ENCODE results near the gene SLBP. TPM values are rescaled to one million over a fixed set of nuclear protein-coding genes. Genes with fewer than 3 reads are reported as not detected.
A peak's percentile ranks its signal among the peaks of the same experiment; 100 is the strongest.

SLBP gene
- total RNA-seq, 1 donor from 2014 or later: 40.2 TPM

DNA sequence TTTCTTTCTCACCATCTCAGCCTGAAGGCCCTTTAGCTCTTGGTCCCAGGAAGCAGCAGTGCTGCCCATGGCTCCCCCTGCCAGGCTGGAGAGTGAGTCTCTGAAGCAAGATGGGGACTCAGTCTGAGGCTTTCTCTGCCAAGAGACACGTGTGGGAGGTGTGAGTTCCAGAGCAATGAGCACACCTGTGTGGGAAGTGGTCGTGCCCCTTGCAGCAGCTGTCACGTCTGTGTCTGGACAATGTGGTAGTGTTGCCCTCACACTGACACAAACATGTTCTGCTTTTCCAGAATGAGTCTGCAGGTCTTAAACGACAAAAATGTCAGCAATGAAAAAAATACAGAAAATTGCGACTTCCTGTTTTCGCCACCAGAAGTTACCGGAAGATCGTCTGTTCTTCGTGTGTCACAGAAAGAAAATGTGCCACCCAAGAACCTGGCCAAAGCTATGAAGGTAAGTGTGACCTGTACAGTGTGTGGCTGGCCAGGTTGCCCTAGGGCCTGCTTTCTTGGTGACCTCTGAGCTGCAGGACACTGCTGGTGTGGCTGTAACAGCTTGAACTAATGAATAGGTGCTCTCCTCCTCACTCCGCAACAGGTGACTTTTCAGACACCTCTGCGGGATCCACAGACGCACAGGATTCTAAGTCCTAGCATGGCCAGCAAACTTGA lies 11.1 kb upstream of the SLBP start:
- TF ChIP-seq, protein P1, sequence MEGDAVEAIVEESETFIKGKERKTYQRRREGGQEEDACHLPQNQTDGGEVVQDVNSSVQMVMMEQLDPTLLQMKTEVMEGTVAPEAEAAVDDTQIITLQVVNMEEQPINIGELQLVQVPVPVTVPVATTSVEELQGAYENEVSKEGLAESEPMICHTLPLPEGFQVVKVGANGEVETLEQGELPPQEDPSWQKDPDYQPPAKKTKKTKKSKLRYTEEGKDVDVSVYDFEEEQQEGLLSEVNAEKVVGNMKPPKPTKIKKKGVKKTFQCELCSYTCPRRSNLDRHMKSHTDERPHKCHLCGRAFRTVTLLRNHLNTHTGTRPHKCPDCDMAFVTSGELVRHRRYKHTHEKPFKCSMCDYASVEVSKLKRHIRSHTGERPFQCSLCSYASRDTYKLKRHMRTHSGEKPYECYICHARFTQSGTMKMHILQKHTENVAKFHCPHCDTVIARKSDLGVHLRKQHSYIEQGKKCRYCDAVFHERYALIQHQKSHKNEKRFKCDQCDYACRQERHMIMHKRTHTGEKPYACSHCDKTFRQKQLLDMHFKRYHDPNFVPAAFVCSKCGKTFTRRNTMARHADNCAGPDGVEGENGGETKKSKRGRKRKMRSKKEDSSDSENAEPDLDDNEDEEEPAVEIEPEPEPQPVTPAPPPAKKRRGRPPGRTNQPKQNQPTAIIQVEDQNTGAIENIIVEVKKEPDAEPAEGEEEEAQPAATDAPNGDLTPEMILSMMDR (conservative IDR thresholded peaks at IDR 0.05): no peak
- Mint-ChIP-seq H3K27ac (peak overlapping the region; percentile 83), H3K4me1 (ENCODE audit: unreplicated experiment) (peaks cover 9% of the 10 kb centered on the region), H3K4me3 (peak overlapping the region; percentile 92), H3K9me3 (no peaks in the 10 kb centered on the region), H3K36me3 (peaks cover 5% of the 10 kb centered on the region), H3K27me3 (no peaks in the 10 kb centered on the region)
- DNase-seq (ENCODE audit: extremely low spot score, unreplicated experiment): no peak

DNA sequence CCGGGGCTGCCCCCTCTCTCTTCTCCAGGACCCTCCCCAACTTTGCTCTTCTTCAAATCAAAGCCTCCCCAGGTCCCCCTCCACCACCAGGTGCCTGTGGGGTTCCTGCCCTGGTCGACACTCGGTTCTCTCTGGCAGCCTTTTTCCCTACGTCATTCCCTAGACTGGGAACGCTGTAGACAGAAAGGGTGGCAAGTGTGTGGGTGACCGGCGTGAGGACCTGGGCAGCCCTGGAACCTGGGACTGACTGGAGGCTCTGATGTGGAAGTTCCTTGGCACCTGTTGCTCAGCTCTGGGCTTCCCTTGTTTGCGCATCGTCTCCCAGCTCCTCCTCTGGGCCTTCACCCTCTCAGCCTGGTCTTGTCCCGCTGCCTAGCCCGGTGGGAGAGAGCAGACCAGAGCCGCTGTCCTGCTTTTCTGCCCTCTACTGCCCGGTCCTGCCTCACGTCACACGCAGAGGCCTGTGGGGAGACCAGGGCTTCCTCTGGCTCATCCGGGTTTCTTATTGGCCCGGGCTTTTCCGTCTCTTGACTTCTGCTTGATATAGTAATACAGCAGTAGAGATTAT lies 10.5 kb upstream of the SLBP start:
- Mint-ChIP-seq H3K4me1 (ENCODE audit: unreplicated experiment) (peaks cover 9% of the 10 kb centered on the region), H3K9me3 (no peaks in the 10 kb centered on the region), H3K27ac (peak overlapping the region; percentile 83), H3K4me3 (peak overlapping the region; percentile 92), H3K36me3 (peaks cover 5% of the 10 kb centered on the region), H3K27me3 (no peaks in the 10 kb centered on the region)
- no peak for DNase-seq (ENCODE audit: extremely low spot score, unreplicated experiment)
- TF ChIP-seq, protein P1 (conservative IDR thresholded peaks at IDR 0.05): no peak

DNA sequence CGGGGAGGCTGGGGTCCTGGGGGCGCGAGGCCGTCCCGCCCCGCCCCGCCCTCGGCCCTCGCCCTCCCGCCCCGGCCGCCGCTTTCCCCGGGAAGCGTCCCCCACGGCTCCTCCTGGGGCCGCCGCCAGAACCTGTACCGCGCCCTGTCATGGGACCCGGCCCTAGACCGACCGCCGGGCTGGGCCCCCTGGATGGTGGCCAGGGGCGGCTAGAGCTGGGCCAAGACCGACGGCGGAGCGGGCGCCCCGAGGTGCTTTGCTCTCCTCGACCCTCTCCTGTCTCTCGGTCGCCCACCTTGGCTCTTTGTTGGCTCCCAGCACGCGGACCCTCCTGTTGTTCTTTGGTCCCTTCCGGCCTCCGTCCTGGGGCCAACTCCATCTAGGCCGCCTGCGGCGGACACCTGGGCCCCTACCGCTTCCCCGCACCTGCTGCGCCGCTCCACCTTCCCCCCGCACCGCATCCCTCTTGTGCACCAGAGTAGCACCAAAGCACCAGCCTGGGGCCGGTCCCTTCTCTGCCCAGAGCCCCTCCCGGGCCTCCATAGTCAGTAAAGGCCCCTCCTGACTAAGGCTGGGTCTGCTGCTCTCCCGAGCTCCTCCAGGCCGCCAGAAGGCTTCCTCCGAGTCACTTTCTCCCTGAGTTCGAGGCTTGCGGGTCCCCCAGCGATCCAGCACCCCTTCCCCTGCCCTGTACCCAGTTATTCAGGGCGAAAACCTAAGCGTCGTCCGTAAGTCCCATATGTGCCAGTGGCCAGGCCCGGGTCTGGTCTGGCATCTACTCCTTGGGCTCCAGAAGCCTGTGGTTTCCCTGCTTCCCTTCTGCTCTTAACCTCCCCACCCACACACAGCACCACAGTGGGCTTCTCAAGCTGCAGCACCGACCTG lies 9.8 kb upstream of the SLBP start:
- TF ChIP-seq, protein P1 (conservative IDR thresholded peaks at IDR 0.05): no peak
- DNase-seq (ENCODE audit: extremely low spot score, unreplicated experiment): no peak
- Mint-ChIP-seq H3K36me3 (peaks cover 5% of the 10 kb centered on the region), H3K27me3 (no peaks in the 10 kb centered on the region), H3K27ac (peak overlapping the region; percentile 83), H3K4me3 (peak overlapping the region; percentile 92), H3K9me3 (no peaks in the 10 kb centered on the region), H3K4me1 (ENCODE audit: unreplicated experiment) (peaks cover 9% of the 10 kb centered on the region)

DNA sequence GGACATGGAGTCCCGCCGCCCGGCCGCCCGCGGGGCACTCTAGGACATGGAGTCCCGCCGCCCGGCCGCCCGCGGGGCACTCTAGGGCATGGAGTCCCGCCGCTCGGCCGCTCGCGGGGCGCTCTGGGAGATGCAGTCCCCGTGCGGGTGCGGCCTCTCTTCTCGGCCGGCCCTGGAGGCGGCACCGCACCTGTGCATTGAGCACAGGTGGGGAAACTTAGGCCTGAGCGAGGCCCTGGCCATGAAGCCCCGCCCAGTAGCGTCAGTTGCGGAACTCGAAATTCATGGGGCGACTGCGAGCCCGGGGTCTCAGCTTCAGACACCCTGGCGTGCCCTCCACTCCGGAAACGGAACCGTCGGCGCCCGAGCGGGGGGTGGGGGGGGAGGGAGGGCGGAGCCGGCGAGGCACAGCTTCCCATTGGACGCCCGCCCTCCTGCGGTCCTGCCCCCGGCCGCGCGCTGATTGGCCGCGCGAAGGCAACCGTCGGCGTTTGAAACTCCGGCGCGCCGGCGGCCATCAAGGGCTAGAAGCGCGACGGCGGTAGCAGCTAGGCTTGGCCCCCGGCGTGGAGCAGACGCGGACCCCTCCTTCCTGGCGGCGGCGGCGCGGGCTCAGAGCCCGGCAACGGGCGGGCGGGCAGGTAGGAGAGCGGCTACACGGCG lies 9.0 kb upstream of the SLBP start, which contains the start of the genes TACC3 and TMEM129:
TSS of gene TACC3 (plus strand) at position 519 of the 663 bp plus-strand sequence. CDS start 1,901 bp downstream, outside the sequence.
TSS of gene TMEM129 (minus strand) at position 321 of the 663 bp plus-strand sequence. CDS start 486 bp downstream, outside the sequence.
- Mint-ChIP-seq H3K4me3 (peak within 1 kb of the TSS; percentile 92), H3K27me3 (no peaks in the 10 kb centered on the region), H3K36me3 (peaks cover under 1% of the 10 kb centered on the region), H3K9me3 (no peaks in the 10 kb centered on the region), H3K27ac (peak within 1 kb of the TSS; percentile 86), H3K4me1 (ENCODE audit: unreplicated experiment) (peaks cover 5% of the 10 kb centered on the region)
- TF ChIP-seq, protein P1 (conservative IDR thresholded peaks at IDR 0.05): no peak
- peak; percentile 91 for DNase-seq (ENCODE audit: extremely low spot score, unreplicated experiment)
